ENCODE data around the gene PYROXD2. TPM values are rescaled to one million over a fixed set of nuclear protein-coding genes. Genes with fewer than 3 reads are reported as not detected.

PYROXD2 gene
- total RNA-seq, 4 donors from 2014 or later, result 4.2 to 18.5 (median 7.4) TPM

DNA sequence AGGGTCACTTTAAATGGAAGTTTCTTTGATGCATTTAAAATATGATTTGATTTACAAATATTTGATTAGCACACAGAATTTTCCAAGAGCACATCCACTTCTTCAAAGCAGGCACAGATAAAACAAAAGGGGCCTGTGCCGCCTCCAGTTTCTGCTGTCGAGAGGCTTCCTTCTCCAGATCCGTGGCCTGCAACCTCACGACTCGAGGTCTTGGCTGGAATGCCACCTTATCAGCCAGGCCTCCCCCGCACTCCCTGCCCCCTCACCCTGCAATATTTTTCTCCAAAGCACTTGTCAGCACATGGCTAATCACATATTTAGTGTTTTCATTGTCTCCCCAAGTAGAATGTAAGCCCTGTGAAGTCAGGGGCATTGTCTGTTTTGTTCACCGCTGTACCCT lies 12.5 kb downstream of the PYROXD2 start:
- H3K4me3 ChIP-seq, result no peak overlapping the region
- H3K27ac ChIP-seq, result no peak overlapping the region
- no peaks in the 10 kb centered on the region for H3K9me3 ChIP-seq
- peaks cover 0 to 29% (median 9%) of the 10 kb centered on the region in 3 donors for H3K4me1 ChIP-seq
- TF ChIP-seq, protein P1, sequence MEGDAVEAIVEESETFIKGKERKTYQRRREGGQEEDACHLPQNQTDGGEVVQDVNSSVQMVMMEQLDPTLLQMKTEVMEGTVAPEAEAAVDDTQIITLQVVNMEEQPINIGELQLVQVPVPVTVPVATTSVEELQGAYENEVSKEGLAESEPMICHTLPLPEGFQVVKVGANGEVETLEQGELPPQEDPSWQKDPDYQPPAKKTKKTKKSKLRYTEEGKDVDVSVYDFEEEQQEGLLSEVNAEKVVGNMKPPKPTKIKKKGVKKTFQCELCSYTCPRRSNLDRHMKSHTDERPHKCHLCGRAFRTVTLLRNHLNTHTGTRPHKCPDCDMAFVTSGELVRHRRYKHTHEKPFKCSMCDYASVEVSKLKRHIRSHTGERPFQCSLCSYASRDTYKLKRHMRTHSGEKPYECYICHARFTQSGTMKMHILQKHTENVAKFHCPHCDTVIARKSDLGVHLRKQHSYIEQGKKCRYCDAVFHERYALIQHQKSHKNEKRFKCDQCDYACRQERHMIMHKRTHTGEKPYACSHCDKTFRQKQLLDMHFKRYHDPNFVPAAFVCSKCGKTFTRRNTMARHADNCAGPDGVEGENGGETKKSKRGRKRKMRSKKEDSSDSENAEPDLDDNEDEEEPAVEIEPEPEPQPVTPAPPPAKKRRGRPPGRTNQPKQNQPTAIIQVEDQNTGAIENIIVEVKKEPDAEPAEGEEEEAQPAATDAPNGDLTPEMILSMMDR (IDR thresholded peaks at IDR 0.05), result no peak
- no peak for TF ChIP-seq POLR2A (IDR thresholded peaks at IDR 0.05)
- no peak for TF ChIP-seq EP300 (IDR thresholded peaks at IDR 0.05)
- TF ChIP-seq POLR2AphosphoS5 (IDR thresholded peaks at IDR 0.05), result no peak
- peaks cover 0 to 47% of the 10 kb centered on the region in 2 donors for H3K36me3 ChIP-seq
- H3K27me3 ChIP-seq, result no peaks in the 10 kb centered on the region
- WGBS, 2 donors (ENCODE audit: low coverage in 1 of 2), result 58 to 100% methylated on average over 1 to 6 of the region's 7 CpGs
- ATAC-seq, result no peak

DNA sequence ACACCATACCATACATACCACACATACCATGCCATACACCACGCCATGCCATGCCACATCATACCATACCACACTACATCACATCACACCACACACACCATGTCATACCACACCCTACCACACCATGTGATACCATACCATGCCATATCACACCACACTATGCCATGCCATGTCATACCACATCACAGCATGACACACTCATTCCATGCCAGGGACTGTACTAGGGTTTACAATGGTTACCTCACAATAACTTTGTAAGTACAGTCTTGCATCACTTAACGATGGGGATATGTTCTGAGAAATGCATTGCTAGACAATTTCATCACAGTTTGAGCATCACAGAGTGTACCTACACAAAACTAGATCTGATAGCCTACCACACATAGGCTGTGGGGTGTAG lies 14.5 kb downstream of the PYROXD2 start:
- ATAC-seq, result no peak
- H3K36me3 ChIP-seq, result peaks cover 0 to 67% of the 10 kb centered on the region in 2 donors
- H3K4me3 ChIP-seq, result no peak overlapping the region
- no peaks in the 10 kb centered on the region for H3K27me3 ChIP-seq
- 94 to 100% methylated on average over 1 to 2 of the region's 2 CpGs for WGBS, 2 donors (ENCODE audit: low coverage in 1 of 2)
- H3K9me3 ChIP-seq, result no peaks in the 10 kb centered on the region
- no peak overlapping the region for H3K27ac ChIP-seq
- TF ChIP-seq EP300 (IDR thresholded peaks at IDR 0.05) (no peak), POLR2A (IDR thresholded peaks at IDR 0.05) (no peak), POLR2AphosphoS5 (IDR thresholded peaks at IDR 0.05) (no peak)
- TF ChIP-seq, protein P1 (IDR thresholded peaks at IDR 0.05), result no peak
- H3K4me1 ChIP-seq, result peaks cover 0 to 23% (median 9%) of the 10 kb centered on the region in 3 donors

DNA sequence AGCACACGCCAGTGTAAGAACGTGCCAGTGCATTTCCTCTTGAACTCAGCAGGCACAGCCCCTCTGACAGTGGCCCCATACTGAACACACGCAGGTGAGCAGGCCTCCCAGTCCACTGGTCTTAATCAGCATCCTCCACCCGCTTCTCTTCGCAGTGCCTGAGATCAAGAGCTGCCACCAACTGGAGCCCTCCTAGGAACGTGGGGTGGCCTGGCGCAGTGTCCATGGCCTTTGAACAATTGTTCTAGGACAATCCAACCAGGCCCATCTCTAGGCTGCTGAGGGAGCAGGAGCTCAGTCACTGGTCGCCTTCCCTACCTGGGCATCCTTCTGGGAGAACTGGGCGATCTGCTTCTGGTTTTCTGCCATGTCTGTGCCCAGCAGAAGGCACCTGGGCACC lies 15.2 kb downstream of the PYROXD2 start:
- H3K9me3 ChIP-seq, result no peaks in the 10 kb centered on the region
- peaks cover 0 to 16% (median 5%) of the 10 kb centered on the region in 3 donors for H3K4me1 ChIP-seq
- H3K27me3 ChIP-seq, result no peaks in the 10 kb centered on the region
- H3K36me3 ChIP-seq, result peaks cover 0 to 67% of the 10 kb centered on the region in 2 donors
- WGBS, 2 donors (ENCODE audit: low coverage in 1 of 2), result 82 to 98% methylated on average over 7 to 8 of the region's 9 CpGs
- TF ChIP-seq EP300 (IDR thresholded peaks at IDR 0.05) (no peak), POLR2AphosphoS5 (IDR thresholded peaks at IDR 0.05) (no peak), POLR2A (IDR thresholded peaks at IDR 0.05) (no peak)
- TF ChIP-seq, protein P1 (IDR thresholded peaks at IDR 0.05), result no peak
- H3K27ac ChIP-seq, result no peak overlapping the region
- H3K4me3 ChIP-seq, result no peak overlapping the region
- no peak for ATAC-seq

DNA sequence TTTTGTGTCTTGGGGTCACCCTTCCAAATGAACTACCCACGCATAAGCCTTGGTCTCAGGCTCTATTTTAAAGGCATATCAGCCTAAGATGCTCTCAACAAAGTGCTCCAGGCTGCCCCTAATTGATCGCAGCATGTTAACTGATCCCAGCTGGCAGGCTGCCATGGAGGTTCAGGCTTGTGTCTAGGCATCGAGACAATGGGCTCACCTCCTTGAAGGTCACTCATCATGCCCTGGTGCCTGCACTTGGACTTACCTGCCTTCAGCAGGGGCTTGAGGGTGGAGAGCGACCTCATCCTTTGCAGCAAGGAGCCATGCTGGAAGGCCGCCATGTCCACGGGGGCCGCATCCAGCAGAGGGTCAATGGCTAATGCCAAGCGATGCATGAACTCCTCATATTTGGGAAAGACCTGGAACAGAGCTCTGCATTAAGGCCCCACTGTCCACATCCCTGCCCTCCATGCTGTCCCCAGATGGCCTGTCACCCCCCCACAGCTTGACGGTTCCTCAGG lies 17.8 kb downstream of the PYROXD2 start:
- ATAC-seq, result no peak
- WGBS, 2 donors (ENCODE audit: low coverage in 1 of 2), result 96% methylated on average over 3 of the region's 9 CpGs; no CpG with 5 or more reads in 1 of the 2 donors

More for the DNA sequence above, 17.8 kb downstream of the PYROXD2 start:
- Histone ChIP-seq H3K4me3 (no peak overlapping the region), H3K27me3 (no peaks in the 10 kb centered on the region), H3K9me3 (no peaks in the 10 kb centered on the region), H3K27ac (no peak overlapping the region), H3K36me3 (peaks cover 0 to 78% of the 10 kb centered on the region in 2 donors), H3K4me1 (peaks cover 0 to 7% (median 0%) of the 10 kb centered on the region in 3 donors)
- TF ChIP-seq EP300 (IDR thresholded peaks at IDR 0.05) (no peak), POLR2AphosphoS5 (IDR thresholded peaks at IDR 0.05) (no peak), POLR2A (IDR thresholded peaks at IDR 0.05) (no peak)
- TF ChIP-seq, protein P1 (IDR thresholded peaks at IDR 0.05), result no peak
